Stimulated activated CD4-positive, alpha-beta T cell treated with anti-CD3 and anti-CD28 coated beads, Interleukin-1b, Interleukin-23, amount 100 ng/mL, for 1 hour (primary cell): ENCODE data around the gene BCL2L12.

Experiments
- DNase-seq, 2 donors: peaks; one replicate each; pipeline ENCODE4 v3.0.0-alpha.2; 2020; ENCODE audit warnings: low read depth in 2 of 2

The BCL2L12 gene

GRCh38 chr19:49642492-49643035 is 23.2 kb upstream of the BCL2L12 start:
- no peak for DNase-seq

GRCh38 chr19:49643466-49643865 is 22.3 kb upstream of the BCL2L12 start:
- DNase-seq = no peak

- no peak for DNase-seq
Observed at GRCh38 chr19:49645592-49645991, 20.1 kb upstream of the BCL2L12 start.

GRCh38 chr19:49645995-49646394 is 19.7 kb upstream of the BCL2L12 start:
- DNase-seq = no peak

GRCh38 chr19:49646586-49646985 is 19.1 kb upstream of the BCL2L12 start:
- no peak for DNase-seq

- DNase-seq = no peak
Observed at GRCh38 chr19:49651029-49651819, 14.5 kb upstream of the BCL2L12 start.

GRCh38 chr19:49651820-49652550 is 13.7 kb upstream of the BCL2L12 start:
- DNase-seq = no peak

- no peak for DNase-seq
Observed at GRCh38 chr19:49652551-49653465, 12.9 kb upstream of the BCL2L12 start.

- no peak for DNase-seq
Observed at GRCh38 chr19:49653466-49653806, 12.3 kb upstream of the BCL2L12 start.

GRCh38 chr19:49654581-49654980 is 11.2 kb upstream of the BCL2L12 start:
- no peak for DNase-seq

- no peak for DNase-seq
Observed at GRCh38 chr19:49655570-49656455, 9.9 kb upstream of the BCL2L12 start.

- DNase-seq = no peak
Observed at GRCh38 chr19:49656456-49657109, 9.2 kb upstream of the BCL2L12 start.

GRCh38 chr19:49657493-49658138 is 8.1 kb upstream of the BCL2L12 start:
- no peak for DNase-seq

GRCh38 chr19:49658139-49658517 is 7.6 kb upstream of the BCL2L12 start:
- DNase-seq = no peak

- no peak for DNase-seq
Observed at GRCh38 chr19:49658566-49659442, 6.9 kb upstream of the BCL2L12 start.

GRCh38 chr19:49660338-49660961 is 5.3 kb upstream of the BCL2L12 start:
- no peak for DNase-seq

GRCh38 chr19:49662011-49662410 is 3.7 kb upstream of the BCL2L12 start:
- no peak for DNase-seq

- DNase-seq = no peak
Observed at GRCh38 chr19:49663224-49663623, 2.5 kb upstream of the BCL2L12 start.
